ENCODE measurements around the gene COX7B2.

The COX7B2 gene

DNA sequence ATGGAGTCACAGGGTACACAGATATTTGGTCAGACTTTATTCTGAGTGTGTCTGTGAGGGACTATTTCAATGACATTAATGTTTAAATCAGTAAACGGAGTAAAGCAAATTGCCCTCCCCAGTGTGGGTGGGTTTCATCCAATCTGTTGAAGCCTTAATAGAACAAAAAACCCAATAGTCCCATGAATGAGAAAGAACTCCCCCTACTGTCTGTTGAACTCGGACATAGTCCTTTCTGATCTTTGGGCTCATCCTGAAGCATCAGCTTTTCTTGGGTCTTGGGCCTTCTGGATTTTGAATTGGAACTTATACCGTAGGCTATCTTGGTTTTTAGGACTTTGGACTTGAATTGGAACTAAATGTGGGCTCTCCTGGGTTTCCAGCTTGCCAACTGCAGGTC is 193.6 kb downstream of the COX7B2 start:
- DNase-seq (ENCODE audit: low spot score), result no peak

DNA sequence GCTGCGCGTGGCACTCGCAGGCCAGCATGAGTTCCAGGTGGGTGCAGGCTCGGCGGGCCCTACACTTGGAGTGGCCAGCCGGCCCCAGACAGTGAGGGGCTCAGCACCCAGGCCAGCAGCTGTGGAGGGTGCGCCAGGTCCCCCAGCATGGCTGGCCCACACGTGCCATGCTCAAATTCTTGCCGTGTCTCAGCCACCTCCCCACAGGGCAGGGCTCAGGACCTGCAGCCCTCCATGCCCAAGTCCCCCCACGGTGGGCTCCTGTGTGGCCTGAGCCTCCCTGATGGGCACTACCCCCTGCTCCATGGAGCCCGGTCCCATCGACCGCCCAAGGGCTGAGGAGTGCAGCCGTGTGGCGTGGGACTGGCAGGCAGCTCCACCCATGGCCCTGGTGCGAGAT is 210.2 kb downstream of the COX7B2 start:
- no peak for DNase-seq (ENCODE audit: low spot score)

Measured in kidney capillary endothelial cell (primary cell).